IMR-90 (cell line): ENCODE measurements around the gene COX19. TPM values are rescaled to one million over a fixed set of nuclear protein-coding genes. Genes with fewer than 3 reads are reported as not detected.

Experiments
- ATAC-seq: fragments of 200-7000 bp; cut with Tn5 transposase; 2 replicates; pipeline ENCODE4 v1.9.1; 2020; ENCODE audit warnings: low read depth, mild to moderate bottlenecking, moderate library complexity
- BruUV-seq: library from RNA; stranded (reverse); fragments of 400-500 nt; replicated peaks from 2 replicates; lab custom pipeline; 2021; lab: Mats Ljungman, UMichigan
- CTCF ChIA-PET: fragments of 300-600 bp; formaldehyde crosslinking; extraction: SDS; loops from one replicate; lab custom pipeline; 2021; ENCODE audit warnings: antibody characterized with exemption; lab: Yijun Ruan, JAX
- POLR2A ChIA-PET: fragments of 300-600 bp; sonication (Branson Sonifier 250); formaldehyde crosslinking; loops from one replicate; lab custom pipeline; 2022; ENCODE audit warnings: antibody characterized with exemption; ENCODE audit not compliant: unreplicated experiment; lab: Charles Lee
- DNase-seq: peaks from one replicate; pipeline ENCODE4 v3.0.0; 2013
- H2AFZ ChIP-seq: replicated peaks from 2 replicates; pipeline ENCODE3; 2013; ENCODE audit warnings: low read length, mild to moderate bottlenecking; ENCODE audit not compliant: poor library complexity
- H2AK5ac ChIP-seq: 2 replicates; pipeline ENCODE4 v1.6.1; 2013; ENCODE audit warnings: low read depth, low read length, inconsistent platforms
- H2AK9ac ChIP-seq: replicated peaks from 2 replicates; pipeline ENCODE3; 2013; ENCODE audit warnings: mild to moderate bottlenecking, low read depth, low read length, moderate library complexity; ENCODE audit not compliant: poor library complexity
- H2BK120ac ChIP-seq: 2 replicates; pipeline ENCODE4 v1.6.1; 2013; ENCODE audit warnings: low read depth, low read length, inconsistent platforms
- H2BK15ac ChIP-seq: 3 replicates; pipeline ENCODE4 v1.6.1; 2013; ENCODE audit warnings: low read depth, low read length, inconsistent platforms
- H2BK20ac ChIP-seq: 2 replicates; pipeline ENCODE4 v1.6.1; 2013; ENCODE audit warnings: low read depth, mild to moderate bottlenecking, inconsistent platforms, low read length, moderate library complexity
- H2BK5ac ChIP-seq: 2 replicates; pipeline ENCODE4 v1.6.1; 2013; ENCODE audit warnings: mild to moderate bottlenecking, low read depth, low read length, inconsistent platforms; ENCODE audit not compliant: poor library complexity, severe bottlenecking
- H3K14ac ChIP-seq: replicated peaks from 2 replicates; pipeline ENCODE4 v1.6.1; 2013; ENCODE audit warnings: low read depth, low read length, inconsistent platforms
- H3K18ac ChIP-seq: 2 replicates; pipeline ENCODE4 v1.6.1; 2013; ENCODE audit warnings: low read depth, low read length, control low read depth
- H3K23ac ChIP-seq: 2 replicates; pipeline ENCODE4 v1.6.1; 2013; ENCODE audit warnings: low read depth, low read length, inconsistent platforms
- H3K27ac ChIP-seq: 2 replicates; pipeline ENCODE4 v1.5.1; 2013; ENCODE audit warnings: mild to moderate bottlenecking, control low read depth, low read length; ENCODE audit not compliant: insufficient read depth
- H3K27me3 ChIP-seq: 2 replicates; pipeline ENCODE4 v1.6.1; 2013; ENCODE audit warnings: low read length; ENCODE audit not compliant: control insufficient read depth, insufficient read depth
- H3K36me3 ChIP-seq: 2 replicates; pipeline ENCODE4 v1.6.1; 2013; ENCODE audit warnings: low read length, mixed read lengths; ENCODE audit not compliant: control insufficient read depth, insufficient read depth
- H3K4ac ChIP-seq: 2 replicates; pipeline ENCODE4 v1.6.1; 2013; ENCODE audit warnings: low read depth, low read length, inconsistent platforms
- H3K4me1 ChIP-seq: 2 replicates; pipeline ENCODE4 v1.6.1; 2013; ENCODE audit warnings: low read length, mixed read lengths; ENCODE audit not compliant: control insufficient read depth, insufficient read depth
- H3K4me2 ChIP-seq: 2 replicates; pipeline ENCODE4 v1.6.1; 2013; ENCODE audit warnings: low read depth, mild to moderate bottlenecking, control low read depth, low read length, moderate library complexity
- H3K4me3 ChIP-seq: 2 replicates; pipeline ENCODE4 v1.5.1; 2013; ENCODE audit warnings: low read depth, mild to moderate bottlenecking, control low read depth, low read length, moderate library complexity; ENCODE audit not compliant: insufficient read depth
- H3K56ac ChIP-seq: 2 replicates; pipeline ENCODE4 v1.6.1; 2013; ENCODE audit warnings: low read length, inconsistent platforms; ENCODE audit not compliant: insufficient read depth; ENCODE audit errors: extremely low read depth
- H3K79me1 ChIP-seq, 2 experiments: 2 replicates each; pipeline ENCODE4 v1.6.1; 2013; ENCODE audit warnings: low read length in 2 of 2, inconsistent platforms in 1 of 2, low read depth in 1 of 2
- H3K9ac ChIP-seq: 2 replicates; pipeline ENCODE4 v1.6.1; 2013; ENCODE audit warnings: low read depth, low read length, control low read depth
- H3K9me1 ChIP-seq: 2 replicates; pipeline ENCODE4 v1.6.1; 2013; ENCODE audit warnings: low read length, inconsistent platforms; ENCODE audit not compliant: insufficient read depth
- H3K9me3 ChIP-seq: 2 replicates; pipeline ENCODE4 v1.6.1; 2013; ENCODE audit warnings: low read length; ENCODE audit not compliant: control insufficient read depth, insufficient read depth
- H4K20me1 ChIP-seq: 2 replicates; pipeline ENCODE4 v1.6.1; 2013; ENCODE audit warnings: low read length, inconsistent platforms; ENCODE audit not compliant: insufficient read depth
- H4K5ac ChIP-seq: 2 replicates; pipeline ENCODE4 v1.6.1; 2013; ENCODE audit warnings: mild to moderate bottlenecking, low read depth, low read length, control low read depth
- H4K8ac ChIP-seq, 2 experiments: 2 replicates each; pipeline ENCODE4 v1.6.1; 2013; ENCODE audit warnings: low read depth in 2 of 2, low read length in 2 of 2, control low read depth in 1 of 2, inconsistent platforms in 1 of 2
- H4K91ac ChIP-seq: 2 replicates; pipeline ENCODE4 v1.6.1; 2013; ENCODE audit warnings: low read depth, low read length, inconsistent platforms; ENCODE audit not compliant: insufficient read depth
- BHLHE40 ChIP-seq: fragments of 150-350 bp; IDR thresholded peaks from 2 replicates; pipeline ENCODE4 v1.6.1; 2016; ENCODE audit warnings: mild to moderate bottlenecking, low read depth, low read length
- CEBPB ChIP-seq: IDR thresholded peaks from 2 replicates; pipeline ENCODE4 v1.6.1; 2012; ENCODE audit warnings: low read depth, low read length, improper control_type of control experiment
- CHD1 ChIP-seq: IDR thresholded peaks from 2 replicates; pipeline ENCODE4 v1.6.1; 2012; ENCODE audit warnings: low read depth, low read length, improper control_type of control experiment
- FOS ChIP-seq: fragments of 150-350 bp; IDR thresholded peaks from 2 replicates; pipeline ENCODE4 v1.6.1; 2016; ENCODE audit warnings: low read depth, low read length
- MAFK ChIP-seq: IDR thresholded peaks from 2 replicates; pipeline ENCODE4 v1.6.1; 2012; ENCODE audit warnings: low read depth, low read length, improper control_type of control experiment
- MAZ ChIP-seq: IDR thresholded peaks from 2 replicates; pipeline ENCODE4 v1.6.1; 2012; ENCODE audit warnings: low read depth, mild to moderate bottlenecking, low read length, improper control_type of control experiment, moderate library complexity, borderline replicate concordance
- MXI1 ChIP-seq: IDR thresholded peaks from 2 replicates; pipeline ENCODE4 v1.6.1; 2012; ENCODE audit warnings: low read depth, mild to moderate bottlenecking, low read length, moderate library complexity, borderline replicate concordance
- NFE2L2 ChIP-seq: fragments of 150-350 bp; IDR thresholded peaks from 2 replicates; pipeline ENCODE4 v1.6.1; 2016; ENCODE audit warnings: low read depth, mild to moderate bottlenecking, low read length
- POLR2A ChIP-seq: IDR thresholded peaks from 2 replicates; pipeline ENCODE4 v1.6.1; 2012; ENCODE audit warnings: mild to moderate bottlenecking, low read depth, low read length
- RAD21 ChIP-seq: IDR thresholded peaks from 2 replicates; pipeline ENCODE4 v1.6.1; 2012; ENCODE audit warnings: low read length, improper control_type of control experiment
- RCOR1 ChIP-seq: IDR thresholded peaks from 2 replicates; pipeline ENCODE4 v1.6.1; 2012; ENCODE audit warnings: mild to moderate bottlenecking, low read length, improper control_type of control experiment; ENCODE audit not compliant: insufficient replicate concordance
- RFX5 ChIP-seq: IDR thresholded peaks from 2 replicates; pipeline ENCODE4 v1.8.0; 2012; ENCODE audit warnings: low read depth, mild to moderate bottlenecking, low read length, moderate library complexity
- SMC3 ChIP-seq: fragments of 150-350 bp; IDR thresholded peaks from 2 replicates; pipeline ENCODE4 v1.6.1; 2016; ENCODE audit warnings: low read depth, mild to moderate bottlenecking, antibody characterized with exemption, low read length, moderate library complexity
- WGBS, 2 experiments: methylation state at CpG; one replicate each; pipeline versions ENCODE4 v1.1.5 to v1.1.7; 2013; ENCODE audit warnings: missing lambda C conversion rate in 2 of 2; ENCODE audit not compliant: insufficient read length in 1 of 2; ENCODE audit errors: extremely low coverage in 2 of 2; 5-methylcytosine and 5-hydroxymethylcytosine counted together
- dilution Hi-C: fragments of 300-500 bp; cut with HindIII; formaldehyde crosslinking; loops from one replicate; pipeline ENCODE4 v1.14.3; 2018; ENCODE audit warnings: low sequenced_read_pairs; ENCODE audit not compliant: unreplicated experiment
- in situ Hi-C: fragments of 300-500 bp; cut with MboI; formaldehyde crosslinking; loops from 3 replicates; pipeline ENCODE4 v1.14.3; 2019; ENCODE audit warnings: low sequenced_read_pairs, inconsistent platforms, mixed read lengths
- intact Hi-C: fragments of 100-400 bp; cut with micrococcal nuclease; formaldehyde crosslinking; loops from 2 replicates; pipeline ENCODE4 v1.10.0; 2022
- polyA plus RNA-seq, 3 experiments: library from polyadenylated mRNA; depleted of rRNA; stranded (reverse); fragments of >200 nt; gene quantifications; 2 replicates each; pipeline ENCODE4 v1.2.3, GENCODE V29; 2012; ENCODE audit warnings: low replicate concordance in 1 of 3
- total RNA-seq: library from RNA; depleted of rRNA; stranded (reverse); fragments of >200 nt; gene quantifications from 2 replicates; pipeline ENCODE4 v1.2.3, GENCODE V29; 2012
- TF ChIP-seq, protein P1 (sequence below): conservative IDR thresholded peaks from 2 replicates; pipeline ENCODE4 v1.5.1; 2012; ENCODE audit warnings: mild to moderate bottlenecking, low read depth, low read length, improper control_type of control experiment
- TF ChIP-seq, protein P2 (sequence below): fragments of 150-350 bp; IDR thresholded peaks from 2 replicates; pipeline ENCODE4 v1.6.1; 2017; ENCODE audit warnings: mild to moderate bottlenecking, antibody characterized with exemption, low read length, low read depth
- TF ChIP-seq, protein P3 (sequence below): fragments of 150-350 bp; IDR thresholded peaks from 2 replicates; pipeline ENCODE4 v1.6.1; 2016; ENCODE audit warnings: low read depth, mild to moderate bottlenecking, low read length, moderate library complexity, borderline replicate concordance

Gene COX19
- total and polyA plus RNA-seq, 2 of the 4 experiments (the other 2 are of a cell fraction): 3.9 to 7.3 TPM

DNA sequence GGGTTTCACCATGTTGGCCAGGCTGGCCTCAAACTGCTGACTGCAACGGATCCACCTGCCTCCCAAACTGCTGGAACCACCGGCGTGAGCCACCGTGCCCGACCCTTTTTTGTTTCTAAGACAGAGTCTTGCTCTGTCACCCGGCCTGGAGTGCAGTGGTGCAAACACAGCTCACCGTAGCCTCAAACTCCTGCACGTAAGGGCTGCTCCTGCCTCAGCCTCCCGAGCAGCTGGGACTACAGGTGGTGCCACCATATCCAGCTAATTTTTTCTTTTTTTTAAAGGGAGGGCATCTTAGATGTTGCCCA, 57.3 kb downstream of the COX19 start:
- POLR2A ChIA-PET: no interaction called here
- H3K9me1 ChIP-seq: no peaks in the 10 kb centered on the region
- H2BK15ac ChIP-seq: no peak overlapping the region
- H2AK9ac ChIP-seq: no peak overlapping the region
- H3K4me3 ChIP-seq: no peak overlapping the region
- no peaks in the 10 kb centered on the region for H4K20me1 ChIP-seq
- no TSS peak for BruUV-seq
- no peak overlapping the region for H4K91ac ChIP-seq
- WGBS, 2 experiments: 80% methylated on average over 6 of the region's 9 CpGs; no CpG with 5 or more reads in 1 of the 2 experiments
- H3K79me1 ChIP-seq: no peaks in the 10 kb centered on the region
- H3K9me3 ChIP-seq: no peaks in the 10 kb centered on the region
- no peak overlapping the region for H3K56ac ChIP-seq
- no peak overlapping the region for H3K18ac ChIP-seq
- no peak overlapping the region for H2AFZ ChIP-seq
- no peak overlapping the region for H3K4ac ChIP-seq
- CTCF ChIA-PET: no interaction called here
- H3K27ac ChIP-seq: no peak overlapping the region
- intact Hi-C loops (no loop called here), dilution Hi-C loops (no loop called here), in situ Hi-C loops (no loop called here)
- H3K4me1 ChIP-seq: peaks cover under 1% of the 10 kb centered on the region; the same call in 1 of the 2 replicates
- H4K5ac ChIP-seq: no peak overlapping the region
- H3K23ac ChIP-seq: no peak overlapping the region
- H3K4me2 ChIP-seq: no peak overlapping the region
- no peaks in the 10 kb centered on the region for H3K36me3 ChIP-seq
- DNase-seq (no peak), ATAC-seq (no peak)
- H2BK120ac ChIP-seq: no peak overlapping the region
- no peak overlapping the region for H2BK20ac ChIP-seq
- TF ChIP-seq FOS: no peak
- TF ChIP-seq MAZ: no peak
- TF ChIP-seq MXI1: no peak
- TF ChIP-seq, protein P1, sequence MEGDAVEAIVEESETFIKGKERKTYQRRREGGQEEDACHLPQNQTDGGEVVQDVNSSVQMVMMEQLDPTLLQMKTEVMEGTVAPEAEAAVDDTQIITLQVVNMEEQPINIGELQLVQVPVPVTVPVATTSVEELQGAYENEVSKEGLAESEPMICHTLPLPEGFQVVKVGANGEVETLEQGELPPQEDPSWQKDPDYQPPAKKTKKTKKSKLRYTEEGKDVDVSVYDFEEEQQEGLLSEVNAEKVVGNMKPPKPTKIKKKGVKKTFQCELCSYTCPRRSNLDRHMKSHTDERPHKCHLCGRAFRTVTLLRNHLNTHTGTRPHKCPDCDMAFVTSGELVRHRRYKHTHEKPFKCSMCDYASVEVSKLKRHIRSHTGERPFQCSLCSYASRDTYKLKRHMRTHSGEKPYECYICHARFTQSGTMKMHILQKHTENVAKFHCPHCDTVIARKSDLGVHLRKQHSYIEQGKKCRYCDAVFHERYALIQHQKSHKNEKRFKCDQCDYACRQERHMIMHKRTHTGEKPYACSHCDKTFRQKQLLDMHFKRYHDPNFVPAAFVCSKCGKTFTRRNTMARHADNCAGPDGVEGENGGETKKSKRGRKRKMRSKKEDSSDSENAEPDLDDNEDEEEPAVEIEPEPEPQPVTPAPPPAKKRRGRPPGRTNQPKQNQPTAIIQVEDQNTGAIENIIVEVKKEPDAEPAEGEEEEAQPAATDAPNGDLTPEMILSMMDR: no peak
- TF ChIP-seq CHD1: no peak
- TF ChIP-seq, protein P2, sequence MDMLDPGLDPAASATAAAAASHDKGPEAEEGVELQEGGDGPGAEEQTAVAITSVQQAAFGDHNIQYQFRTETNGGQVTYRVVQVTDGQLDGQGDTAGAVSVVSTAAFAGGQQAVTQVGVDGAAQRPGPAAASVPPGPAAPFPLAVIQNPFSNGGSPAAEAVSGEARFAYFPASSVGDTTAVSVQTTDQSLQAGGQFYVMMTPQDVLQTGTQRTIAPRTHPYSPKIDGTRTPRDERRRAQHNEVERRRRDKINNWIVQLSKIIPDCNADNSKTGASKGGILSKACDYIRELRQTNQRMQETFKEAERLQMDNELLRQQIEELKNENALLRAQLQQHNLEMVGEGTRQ: no peak
- no peak for TF ChIP-seq CEBPB
- TF ChIP-seq, protein P3, sequence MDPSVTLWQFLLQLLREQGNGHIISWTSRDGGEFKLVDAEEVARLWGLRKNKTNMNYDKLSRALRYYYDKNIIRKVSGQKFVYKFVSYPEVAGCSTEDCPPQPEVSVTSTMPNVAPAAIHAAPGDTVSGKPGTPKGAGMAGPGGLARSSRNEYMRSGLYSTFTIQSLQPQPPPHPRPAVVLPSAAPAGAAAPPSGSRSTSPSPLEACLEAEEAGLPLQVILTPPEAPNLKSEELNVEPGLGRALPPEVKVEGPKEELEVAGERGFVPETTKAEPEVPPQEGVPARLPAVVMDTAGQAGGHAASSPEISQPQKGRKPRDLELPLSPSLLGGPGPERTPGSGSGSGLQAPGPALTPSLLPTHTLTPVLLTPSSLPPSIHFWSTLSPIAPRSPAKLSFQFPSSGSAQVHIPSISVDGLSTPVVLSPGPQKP: no peak
- no peak for TF ChIP-seq POLR2A
- TF ChIP-seq NFE2L2: no peak
- no peak for TF ChIP-seq RFX5
- no peak for TF ChIP-seq MAFK
- no peak for TF ChIP-seq RCOR1
- TF ChIP-seq SMC3: no peak
- TF ChIP-seq RAD21: no peak
- TF ChIP-seq BHLHE40: no peak
- H3K9ac ChIP-seq: no peak overlapping the region
- H2AK5ac ChIP-seq: no peak overlapping the region
- no peak overlapping the region for H3K14ac ChIP-seq
- H4K8ac ChIP-seq: no peak overlapping the region
- H2BK5ac ChIP-seq: no peak overlapping the region
- no peaks in the 10 kb centered on the region for H3K27me3 ChIP-seq
